Measurements from ENCODE around the gene RBM15B. TPM values are rescaled to one million over a fixed set of nuclear protein-coding genes. Genes with fewer than 3 reads are reported as not detected.

The RBM15B gene
- total RNA-seq, 1 experiment from 2014 or later: 55.6 TPM

GRCh38 chr3:51375136-51375535 lies 15.9 kb upstream of the RBM15B start (continued):
- TF ChIP-seq, protein P1, sequence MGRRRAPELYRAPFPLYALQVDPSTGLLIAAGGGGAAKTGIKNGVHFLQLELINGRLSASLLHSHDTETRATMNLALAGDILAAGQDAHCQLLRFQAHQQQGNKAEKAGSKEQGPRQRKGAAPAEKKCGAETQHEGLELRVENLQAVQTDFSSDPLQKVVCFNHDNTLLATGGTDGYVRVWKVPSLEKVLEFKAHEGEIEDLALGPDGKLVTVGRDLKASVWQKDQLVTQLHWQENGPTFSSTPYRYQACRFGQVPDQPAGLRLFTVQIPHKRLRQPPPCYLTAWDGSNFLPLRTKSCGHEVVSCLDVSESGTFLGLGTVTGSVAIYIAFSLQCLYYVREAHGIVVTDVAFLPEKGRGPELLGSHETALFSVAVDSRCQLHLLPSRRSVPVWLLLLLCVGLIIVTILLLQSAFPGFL (CRISPR knock-in tag; IDR thresholded peaks at IDR 0.05; ENCODE audit: borderline replicate concordance): no peak
- TF ChIP-seq, protein P2, sequence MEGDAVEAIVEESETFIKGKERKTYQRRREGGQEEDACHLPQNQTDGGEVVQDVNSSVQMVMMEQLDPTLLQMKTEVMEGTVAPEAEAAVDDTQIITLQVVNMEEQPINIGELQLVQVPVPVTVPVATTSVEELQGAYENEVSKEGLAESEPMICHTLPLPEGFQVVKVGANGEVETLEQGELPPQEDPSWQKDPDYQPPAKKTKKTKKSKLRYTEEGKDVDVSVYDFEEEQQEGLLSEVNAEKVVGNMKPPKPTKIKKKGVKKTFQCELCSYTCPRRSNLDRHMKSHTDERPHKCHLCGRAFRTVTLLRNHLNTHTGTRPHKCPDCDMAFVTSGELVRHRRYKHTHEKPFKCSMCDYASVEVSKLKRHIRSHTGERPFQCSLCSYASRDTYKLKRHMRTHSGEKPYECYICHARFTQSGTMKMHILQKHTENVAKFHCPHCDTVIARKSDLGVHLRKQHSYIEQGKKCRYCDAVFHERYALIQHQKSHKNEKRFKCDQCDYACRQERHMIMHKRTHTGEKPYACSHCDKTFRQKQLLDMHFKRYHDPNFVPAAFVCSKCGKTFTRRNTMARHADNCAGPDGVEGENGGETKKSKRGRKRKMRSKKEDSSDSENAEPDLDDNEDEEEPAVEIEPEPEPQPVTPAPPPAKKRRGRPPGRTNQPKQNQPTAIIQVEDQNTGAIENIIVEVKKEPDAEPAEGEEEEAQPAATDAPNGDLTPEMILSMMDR (IDR thresholded peaks at IDR 0.05): no peak
- no peak for TF ChIP-seq KAT7 (CRISPR knock-in tag; IDR thresholded peaks at IDR 0.05; ENCODE audit: borderline replicate concordance)
- TF ChIP-seq, protein P3, sequence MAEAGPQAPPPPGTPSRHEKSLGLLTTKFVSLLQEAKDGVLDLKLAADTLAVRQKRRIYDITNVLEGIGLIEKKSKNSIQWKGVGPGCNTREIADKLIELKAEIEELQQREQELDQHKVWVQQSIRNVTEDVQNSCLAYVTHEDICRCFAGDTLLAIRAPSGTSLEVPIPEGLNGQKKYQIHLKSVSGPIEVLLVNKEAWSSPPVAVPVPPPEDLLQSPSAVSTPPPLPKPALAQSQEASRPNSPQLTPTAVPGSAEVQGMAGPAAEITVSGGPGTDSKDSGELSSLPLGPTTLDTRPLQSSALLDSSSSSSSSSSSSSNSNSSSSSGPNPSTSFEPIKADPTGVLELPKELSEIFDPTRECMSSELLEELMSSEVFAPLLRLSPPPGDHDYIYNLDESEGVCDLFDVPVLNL (CRISPR knock-in tag; IDR thresholded peaks at IDR 0.05; ENCODE audit: borderline replicate concordance, low read depth): no peak

DNA sequence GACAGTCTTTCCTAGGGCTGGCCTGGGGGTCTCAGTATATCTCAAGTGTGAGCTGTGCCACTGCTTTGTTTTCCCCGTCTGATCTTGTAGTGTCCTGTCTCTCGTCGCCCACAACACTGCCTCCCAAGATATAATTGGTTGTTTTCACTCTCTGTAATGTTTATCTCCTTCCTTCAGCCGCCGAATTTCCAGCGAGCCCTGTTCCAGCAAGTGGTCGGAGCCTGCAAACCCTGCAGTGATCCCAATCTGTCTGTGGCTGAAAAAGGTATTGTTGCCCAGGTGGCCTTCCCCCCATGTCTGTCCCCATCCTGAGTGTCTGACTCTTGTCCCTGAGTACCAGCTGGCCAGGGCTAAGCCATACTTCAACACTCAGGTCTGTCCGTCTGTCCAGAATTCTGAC lies 15.5 kb upstream of the RBM15B start:
- ChIA-PET POLR2A (no interaction called here), CTCF (no interaction called here)
- H3K4me1 Mint-ChIP-seq: no peaks in the 10 kb centered on the region
- H3K27ac Mint-ChIP-seq: no peak overlapping the region
- no peaks in the 10 kb centered on the region for H3K27me3 Mint-ChIP-seq (ENCODE audit: low read depth)
- no peak for DNase-seq (ENCODE audit: low spot score)
- H3K4me3 Mint-ChIP-seq: no peak overlapping the region
- H3K9me3 Mint-ChIP-seq: no peaks in the 10 kb centered on the region
- no peaks in the 10 kb centered on the region for H3K36me3 Mint-ChIP-seq
- ATAC-seq: no peak
- no peak for TF ChIP-seq USF1 (CRISPR knock-in tag; IDR thresholded peaks at IDR 0.05)
- TF ChIP-seq GRHL2 (CRISPR knock-in tag; IDR thresholded peaks at IDR 0.05; ENCODE audit: insufficient replicate concordance, severe bottlenecking): no peak
- TF ChIP-seq, protein P2 (IDR thresholded peaks at IDR 0.05): no peak
- no peak for TF ChIP-seq NFE2L1 (CRISPR knock-in tag; IDR thresholded peaks at IDR 0.05)
- TF ChIP-seq, protein P4, sequence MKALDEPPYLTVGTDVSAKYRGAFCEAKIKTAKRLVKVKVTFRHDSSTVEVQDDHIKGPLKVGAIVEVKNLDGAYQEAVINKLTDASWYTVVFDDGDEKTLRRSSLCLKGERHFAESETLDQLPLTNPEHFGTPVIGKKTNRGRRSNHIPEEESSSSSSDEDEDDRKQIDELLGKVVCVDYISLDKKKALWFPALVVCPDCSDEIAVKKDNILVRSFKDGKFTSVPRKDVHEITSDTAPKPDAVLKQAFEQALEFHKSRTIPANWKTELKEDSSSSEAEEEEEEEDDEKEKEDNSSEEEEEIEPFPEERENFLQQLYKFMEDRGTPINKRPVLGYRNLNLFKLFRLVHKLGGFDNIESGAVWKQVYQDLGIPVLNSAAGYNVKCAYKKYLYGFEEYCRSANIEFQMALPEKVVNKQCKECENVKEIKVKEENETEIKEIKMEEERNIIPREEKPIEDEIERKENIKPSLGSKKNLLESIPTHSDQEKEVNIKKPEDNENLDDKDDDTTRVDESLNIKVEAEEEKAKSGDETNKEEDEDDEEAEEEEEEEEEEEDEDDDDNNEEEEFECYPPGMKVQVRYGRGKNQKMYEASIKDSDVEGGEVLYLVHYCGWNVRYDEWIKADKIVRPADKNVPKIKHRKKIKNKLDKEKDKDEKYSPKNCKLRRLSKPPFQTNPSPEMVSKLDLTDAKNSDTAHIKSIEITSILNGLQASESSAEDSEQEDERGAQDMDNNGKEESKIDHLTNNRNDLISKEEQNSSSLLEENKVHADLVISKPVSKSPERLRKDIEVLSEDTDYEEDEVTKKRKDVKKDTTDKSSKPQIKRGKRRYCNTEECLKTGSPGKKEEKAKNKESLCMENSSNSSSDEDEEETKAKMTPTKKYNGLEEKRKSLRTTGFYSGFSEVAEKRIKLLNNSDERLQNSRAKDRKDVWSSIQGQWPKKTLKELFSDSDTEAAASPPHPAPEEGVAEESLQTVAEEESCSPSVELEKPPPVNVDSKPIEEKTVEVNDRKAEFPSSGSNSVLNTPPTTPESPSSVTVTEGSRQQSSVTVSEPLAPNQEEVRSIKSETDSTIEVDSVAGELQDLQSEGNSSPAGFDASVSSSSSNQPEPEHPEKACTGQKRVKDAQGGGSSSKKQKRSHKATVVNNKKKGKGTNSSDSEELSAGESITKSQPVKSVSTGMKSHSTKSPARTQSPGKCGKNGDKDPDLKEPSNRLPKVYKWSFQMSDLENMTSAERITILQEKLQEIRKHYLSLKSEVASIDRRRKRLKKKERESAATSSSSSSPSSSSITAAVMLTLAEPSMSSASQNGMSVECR (CRISPR knock-in tag; IDR thresholded peaks at IDR 0.05; ENCODE audit: borderline replicate concordance): no peak
- no peak for TF ChIP-seq TCF7 (CRISPR knock-in tag; IDR thresholded peaks at IDR 0.05; ENCODE audit: low read depth)
- no peak for TF ChIP-seq NR1H2 (CRISPR knock-in tag; IDR thresholded peaks at IDR 0.05)
- no peak for TF ChIP-seq FOXJ3 (CRISPR knock-in tag; IDR thresholded peaks at IDR 0.05; ENCODE audit: borderline replicate concordance)
- no peak for TF ChIP-seq E2F1 (CRISPR knock-in tag; IDR thresholded peaks at IDR 0.05)
- TF ChIP-seq, protein P5, sequence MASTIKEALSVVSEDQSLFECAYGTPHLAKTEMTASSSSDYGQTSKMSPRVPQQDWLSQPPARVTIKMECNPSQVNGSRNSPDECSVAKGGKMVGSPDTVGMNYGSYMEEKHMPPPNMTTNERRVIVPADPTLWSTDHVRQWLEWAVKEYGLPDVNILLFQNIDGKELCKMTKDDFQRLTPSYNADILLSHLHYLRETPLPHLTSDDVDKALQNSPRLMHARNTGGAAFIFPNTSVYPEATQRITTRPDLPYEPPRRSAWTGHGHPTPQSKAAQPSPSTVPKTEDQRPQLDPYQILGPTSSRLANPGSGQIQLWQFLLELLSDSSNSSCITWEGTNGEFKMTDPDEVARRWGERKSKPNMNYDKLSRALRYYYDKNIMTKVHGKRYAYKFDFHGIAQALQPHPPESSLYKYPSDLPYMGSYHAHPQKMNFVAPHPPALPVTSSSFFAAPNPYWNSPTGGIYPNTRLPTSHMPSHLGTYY (CRISPR knock-in tag; IDR thresholded peaks at IDR 0.05): no peak
- TF ChIP-seq, protein P6, sequence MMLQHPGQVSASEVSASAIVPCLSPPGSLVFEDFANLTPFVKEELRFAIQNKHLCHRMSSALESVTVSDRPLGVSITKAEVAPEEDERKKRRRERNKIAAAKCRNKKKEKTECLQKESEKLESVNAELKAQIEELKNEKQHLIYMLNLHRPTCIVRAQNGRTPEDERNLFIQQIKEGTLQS (CRISPR knock-in tag; conservative IDR thresholded peaks at IDR 0.05): no peak
- TF ChIP-seq RORB (CRISPR knock-in tag; IDR thresholded peaks at IDR 0.05): no peak
- no peak for TF ChIP-seq SOX15 (CRISPR knock-in tag; IDR thresholded peaks at IDR 0.05)
- TF ChIP-seq RELA (CRISPR knock-in tag; IDR thresholded peaks at IDR 0.05; ENCODE audit: borderline replicate concordance): no peak
- TF ChIP-seq NFATC4 (CRISPR knock-in tag; IDR thresholded peaks at IDR 0.05): no peak

All from WTC11 (cell line).